ENCODE results near the gene ARVCF. TPM values are rescaled to one million over a fixed set of nuclear protein-coding genes. Genes with fewer than 3 reads are reported as not detected.

ARVCF gene
- total and polyA plus RNA-seq, 2 of the 8 experiments (the other 6 are each of a cell fraction or from before 2014, with no cell fraction given), result 31.0 to 43.2 TPM

GRCh38 chr22:19960491-19961200, 56.0 kb downstream of the ARVCF start:
- peak overlapping the region; percentile 61; the same call in 1 of the 2 replicates for H2BK15ac ChIP-seq (ENCODE audit: low read length)
- no peak for TF ChIP-seq KDM5A (IDR thresholded peaks at IDR 0.05; ENCODE audit: low read length)
- TF ChIP-seq TEAD4 (IDR thresholded peaks at IDR 0.05; ENCODE audit: low read depth, low read length), result no peak
- TF ChIP-seq RAD21 (IDR thresholded peaks at IDR 0.05 in 1 of 2, conservative IDR thresholded peaks at IDR 0.05 in 1 of 2; ENCODE audit: low read depth in 2 of 2, low read length in 2 of 2), result no peak
- no peak for TF ChIP-seq USF2 (IDR thresholded peaks at IDR 0.05; ENCODE audit: low read length)
- TF ChIP-seq TBP (IDR thresholded peaks at IDR 0.05; ENCODE audit: low read depth, low read length), result no peak
- TF ChIP-seq HDAC6 (IDR thresholded peaks at IDR 0.05; ENCODE audit: low read depth, low read length), result no peak
- no peak for TF ChIP-seq JUN (IDR thresholded peaks at IDR 0.05; ENCODE audit: low read depth, low read length)
- TF ChIP-seq EGR1 (IDR thresholded peaks at IDR 0.05; ENCODE audit: borderline replicate concordance, low read depth, low read length), result no peak
- H2BK20ac ChIP-seq (ENCODE audit: low read length), result 0 out of 2 replicates have a peak overlapping the region, but pooled peaks have one; percentile 61
- H3K79me2 ChIP-seq (ENCODE audit: control insufficient read depth in 1 of 2, insufficient read depth in 2 of 2, low read length in 2 of 2), result no peaks in the 10 kb centered on the region
- H4K5ac ChIP-seq (ENCODE audit: insufficient read length, low read depth, low read length), result no peak overlapping the region
- POLR2A ChIA-PET (ENCODE audit: partially characterized antibody), result interaction anchor here (1.3 kb wide), 1 partner anchor 9 kb away, joined by 4 read pairs; no protein-coding TSS in a partner anchor
- peak overlapping the region; percentile 60 for H4K91ac ChIP-seq (replicated peaks; ENCODE audit: insufficient read length, low read length)
- H3K4me3 ChIP-seq (ENCODE audit: extremely low read depth in 1 of 4, insufficient read depth in 2 of 4, low read depth in 3 of 4, low read length in 4 of 4), result no peak overlapping the region
- no peak overlapping the region; the same call in 1 of the 2 replicates for H4K8ac ChIP-seq (ENCODE audit: extremely low read depth, insufficient read depth, low read length)
- no peak overlapping the region for H2BK120ac ChIP-seq (replicated peaks; ENCODE audit: low read depth, low read length)
- no peak for DNase-seq (ENCODE audit: low read depth in 1 of 2, low spot score in 2 of 2)
- peaks cover 0 to 2% of the 10 kb centered on the region in 2 experiments for H4K20me1 ChIP-seq (replicated peaks in 1 of 2; ENCODE audit: control insufficient read depth in 1 of 2, insufficient read depth in 2 of 2, low read length in 2 of 2)
- no peaks in the 10 kb centered on the region for H3K79me1 ChIP-seq (ENCODE audit: low read depth, low read length)
- CTCF ChIA-PET (ENCODE audit: partially characterized antibody), result interaction anchor here (16.2 kb wide), 1 partner anchor 51 kb away, joined by 369 read pairs; no protein-coding TSS in a partner anchor
- H3K4me2 ChIP-seq (ENCODE audit: insufficient read depth in 1 of 2, low read depth in 2 of 2, low read length in 2 of 2), result no peak overlapping the region
- H3K23me2 ChIP-seq (ENCODE audit: low read depth, low read length), result peaks cover 5% of the 10 kb centered on the region
- H3K23ac ChIP-seq (ENCODE audit: insufficient read length), result no peak overlapping the region
- H3K4me1 ChIP-seq (replicated peaks in 1 of 4; ENCODE audit: control insufficient read depth in 3 of 4, insufficient read depth in 4 of 4, low read length in 3 of 4), result peaks cover 0 to 23% (median 18%) of the 10 kb centered on the region in 4 experiments; a peak in 6 of 7 replicates
- 89% methylated on average over 12 of the region's 12 CpGs; no CpG with 5 or more reads in 1 of the 2 experiments for WGBS, 2 experiments (ENCODE audit: extremely low coverage in 1 of 2, insufficient coverage in 1 of 2, insufficient read length in 1 of 2, insufficient replicate concordance in 2 of 2, low coverage in 1 of 2, low lambda C conversion rate in 2 of 2, missing lambda C conversion rate in 1 of 2)
- H3K36me3 ChIP-seq (ENCODE audit: control insufficient read depth in 2 of 4, insufficient read depth in 4 of 4, low read length in 3 of 4), result no peaks in the 10 kb centered on the region
- no peak overlapping the region for H3K56ac ChIP-seq (replicated peaks; ENCODE audit: insufficient read length, low read depth, low read length)
- H3K27me3 ChIP-seq (replicated peaks in 1 of 4; ENCODE audit: control insufficient read depth in 3 of 4, extremely low read depth in 1 of 4, insufficient read depth in 3 of 4, low read length in 3 of 4), result no peaks in the 10 kb centered on the region
- no peak overlapping the region for H2BK5ac ChIP-seq (ENCODE audit: low read depth, low read length)
- H2BK12ac ChIP-seq (ENCODE audit: low read depth, low read length), result peak overlapping the region; percentile 35; the same call in 1 of the 2 replicates
- H3K27ac ChIP-seq (ENCODE audit: low read depth, low read length), result no peak overlapping the region
- H2AK5ac ChIP-seq (ENCODE audit: low read depth, low read length), result peak overlapping the region; percentile 33; the same call in 1 of the 2 replicates
- H3K4ac ChIP-seq (replicated peaks; ENCODE audit: insufficient read length, low read depth, low read length), result no peak overlapping the region
- no peak overlapping the region for H3K9ac ChIP-seq (replicated peaks in 1 of 4; ENCODE audit: extremely low read depth in 1 of 4, low read depth in 3 of 4, low read length in 3 of 4)
- no peak for FAIRE-seq
- no peaks in the 10 kb centered on the region for H3K9me3 ChIP-seq (ENCODE audit: insufficient read depth in 2 of 2, low read depth in 1 of 2, low read length in 1 of 2)
- no peak overlapping the region for H3K14ac ChIP-seq (ENCODE audit: insufficient read length)
- H3K18ac ChIP-seq (ENCODE audit: extremely low read depth, low read length), result peak overlapping the region; percentile 48; the same call in 1 of the 2 replicates
- no peak overlapping the region for H2AFZ ChIP-seq (ENCODE audit: low read length)
